SU-DHL-6 (cell line): ENCODE results near the gene SEC31A.

ENCODE experiments used
- EZH2phosphoT487 ChIP-seq: fragments of 200-600 bp; sonication (generic), shearing (Covaris generic); conservative IDR thresholded peaks from 2 replicates; pipeline ENCODE4 v1.6.1; 2018; ENCODE audit warnings: mild to moderate bottlenecking, antibody characterized with exemption, low read length, moderate library complexity, mixed read lengths
- TF ChIP-seq, protein P1 (sequence below): fragments of 200-600 bp; sonication (generic); IDR thresholded peaks from one replicate; pipeline ENCODE4 v1.5.1; 2017; ENCODE audit warnings: antibody characterized with exemption, mild to moderate bottlenecking, low read length, moderate library complexity; ENCODE audit not compliant: insufficient read depth, poor library complexity, severe bottlenecking

DNA sequence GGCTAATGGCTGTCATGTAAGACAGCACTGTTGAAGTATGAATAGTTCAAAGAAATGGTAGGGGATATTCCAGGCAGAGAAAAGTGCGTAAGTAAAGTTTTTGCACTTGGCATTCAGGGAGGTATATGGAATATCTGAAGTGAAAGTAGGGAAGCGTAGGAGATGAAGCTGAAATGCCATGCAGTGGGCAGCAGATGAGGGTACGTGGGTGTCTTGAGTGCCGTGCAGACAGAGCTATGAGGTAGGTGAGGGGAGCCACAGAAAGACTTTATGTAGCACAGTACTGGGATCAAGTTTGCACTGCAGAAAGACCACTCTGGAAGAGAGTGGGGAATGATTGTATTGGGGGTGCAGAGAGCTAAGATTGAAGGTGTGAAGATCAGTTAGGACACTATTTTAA lies 87.2 kb downstream of the SEC31A start:
- TF ChIP-seq, protein P1, sequence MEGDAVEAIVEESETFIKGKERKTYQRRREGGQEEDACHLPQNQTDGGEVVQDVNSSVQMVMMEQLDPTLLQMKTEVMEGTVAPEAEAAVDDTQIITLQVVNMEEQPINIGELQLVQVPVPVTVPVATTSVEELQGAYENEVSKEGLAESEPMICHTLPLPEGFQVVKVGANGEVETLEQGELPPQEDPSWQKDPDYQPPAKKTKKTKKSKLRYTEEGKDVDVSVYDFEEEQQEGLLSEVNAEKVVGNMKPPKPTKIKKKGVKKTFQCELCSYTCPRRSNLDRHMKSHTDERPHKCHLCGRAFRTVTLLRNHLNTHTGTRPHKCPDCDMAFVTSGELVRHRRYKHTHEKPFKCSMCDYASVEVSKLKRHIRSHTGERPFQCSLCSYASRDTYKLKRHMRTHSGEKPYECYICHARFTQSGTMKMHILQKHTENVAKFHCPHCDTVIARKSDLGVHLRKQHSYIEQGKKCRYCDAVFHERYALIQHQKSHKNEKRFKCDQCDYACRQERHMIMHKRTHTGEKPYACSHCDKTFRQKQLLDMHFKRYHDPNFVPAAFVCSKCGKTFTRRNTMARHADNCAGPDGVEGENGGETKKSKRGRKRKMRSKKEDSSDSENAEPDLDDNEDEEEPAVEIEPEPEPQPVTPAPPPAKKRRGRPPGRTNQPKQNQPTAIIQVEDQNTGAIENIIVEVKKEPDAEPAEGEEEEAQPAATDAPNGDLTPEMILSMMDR, result no peak
- TF ChIP-seq EZH2phosphoT487, result no peak
